Lung (tissue), 12 donors: ENCODE data around the gene RNASE11. TPM values are rescaled to one million over a fixed set of nuclear protein-coding genes. Genes with fewer than 3 reads are reported as not detected.

ENCODE experiments used
- ATAC-seq: fragments of 200-7000 bp; cut with Tn5 transposase; one replicate; pipeline ENCODE4 v1.9.1; 2020; ENCODE audit warnings: moderate number of reproducible peaks; ENCODE audit not compliant: insufficient read depth, low FRiP score
- DNase-seq, 3 donors: peaks; one replicate each; pipeline ENCODE4 v3.0.0-alpha.2; 2013 to 2017
- H3K27ac ChIP-seq, 2 donors: one replicate each; pipeline ENCODE4 v1.5.1; 2013; ENCODE audit warnings: mild to moderate bottlenecking in 2 of 2, moderate library complexity in 2 of 2, control low read depth in 1 of 2, inconsistent platforms in 1 of 2, low read depth in 1 of 2, low read length in 1 of 2
- H3K27me3 ChIP-seq, 3 donors: one replicate each; pipeline ENCODE4 v1.5.1; 2013; ENCODE audit warnings: low read length in 2 of 3; ENCODE audit not compliant: control insufficient read depth in 3 of 3, insufficient read depth in 3 of 3
- H3K36me3 ChIP-seq, 4 donors: one replicate each; pipeline ENCODE4 v1.5.1; 2013; ENCODE audit warnings: low read length in 4 of 4, mild to moderate bottlenecking in 1 of 4, moderate library complexity in 1 of 4; ENCODE audit not compliant: control insufficient read depth in 4 of 4, insufficient read depth in 4 of 4
- H3K4me1 ChIP-seq, 5 donors: one replicate each; pipeline ENCODE4 v1.5.1; 2013; ENCODE audit warnings: low read length in 5 of 5, mild to moderate bottlenecking in 2 of 5, moderate library complexity in 1 of 5; ENCODE audit not compliant: control insufficient read depth in 5 of 5, insufficient read depth in 5 of 5
- H3K4me3 ChIP-seq: one replicate; pipeline ENCODE4 v1.5.1; 2013; ENCODE audit warnings: mild to moderate bottlenecking, control low read depth, moderate library complexity
- H3K9ac ChIP-seq, 2 donors: one replicate each; pipeline ENCODE4 v1.5.1; 2013; ENCODE audit warnings: low read length in 2 of 2, control low read depth in 1 of 2; ENCODE audit not compliant: insufficient read depth in 1 of 2
- H3K9me3 ChIP-seq, 4 donors: one replicate each; pipeline ENCODE4 v1.5.1; 2013; ENCODE audit warnings: low read length in 3 of 4, mild to moderate bottlenecking in 1 of 4, moderate library complexity in 1 of 4; ENCODE audit not compliant: control insufficient read depth in 4 of 4, insufficient read depth in 3 of 4
- CTCF ChIP-seq: IDR thresholded peaks from 2 replicates; pipeline ENCODE4 v1.5.1; 2012; ENCODE audit warnings: mild to moderate bottlenecking; ENCODE audit errors: control extremely low read depth, extremely low read depth
- WGBS, 2 donors: extraction: QIAGEN DNeasy Blood & Tissue Kit; methylation state at CpG; one replicate each; pipeline ENCODE4 v1.1.7; 2013; 5-methylcytosine and 5-hydroxymethylcytosine counted together
- polyA plus RNA-seq, 2 donors: library from polyadenylated mRNA; stranded (reverse); fragments of 200-250 nt; gene quantifications; one replicate each; pipeline ENCODE4 v1.2.1, GENCODE V29; 2013
- total RNA-seq, 2 donors: library from RNA; depleted of rRNA in 1 of 2; stranded (reverse); fragments of >200 nt in 1 of 2; gene quantifications; one replicate each; pipeline ENCODE4 v1.2.1, GENCODE V29; 2014 to 2021
- donor health status: control.
- donor health status: control.
- donor health status: Bipolar disorder and iron deficiency.
- donor health status: healthy.
- donor health status: DM: yes; HTN: yes; CAD: no.

Gene RNASE11
- total and polyA plus RNA-seq, 4 donors = not detected

GRCh38 chr14:20551606-20552005 lies 36.2 kb downstream of the RNASE11 start:
- H3K9ac ChIP-seq = no peak overlapping the region
- ATAC-seq = no peak
- 94 to 97% methylated on average over 3 of the region's 3 CpGs for WGBS, 2 donors
- no peaks in the 10 kb centered on the region for H3K9me3 ChIP-seq
- H3K27ac ChIP-seq = no peak overlapping the region
- no peak for TF ChIP-seq CTCF
- H3K27me3 ChIP-seq = no peaks in the 10 kb centered on the region
- no peak for DNase-seq
- H3K36me3 ChIP-seq = no peaks in the 10 kb centered on the region
- H3K4me3 ChIP-seq = no peak overlapping the region
- no peaks in the 10 kb centered on the region for H3K4me1 ChIP-seq

- WGBS, 2 donors = 92 to 99% methylated on average over 2 of the region's 2 CpGs
- no peak overlapping the region for H3K9ac ChIP-seq
- H3K4me3 ChIP-seq = no peak overlapping the region
- H3K36me3 ChIP-seq = no peaks in the 10 kb centered on the region
- no peak for ATAC-seq
- H3K27ac ChIP-seq = no peak overlapping the region
- DNase-seq = no peak
- no peaks in the 10 kb centered on the region for H3K9me3 ChIP-seq
- no peak for TF ChIP-seq CTCF
- H3K4me1 ChIP-seq = no peaks in the 10 kb centered on the region
- no peaks in the 10 kb centered on the region for H3K27me3 ChIP-seq
Observed at GRCh38 chr14:20550926-20551325, 36.9 kb downstream of the RNASE11 start.

- Histone ChIP-seq H3K27me3 (no peaks in the 10 kb centered on the region), H3K27ac (no peak overlapping the region), H3K9me3 (no peaks in the 10 kb centered on the region), H3K4me3 (no peak overlapping the region), H3K9ac (no peak overlapping the region), H3K36me3 (no peaks in the 10 kb centered on the region), H3K4me1 (no peaks in the 10 kb centered on the region)
- no peak for TF ChIP-seq CTCF
- DNase-seq = no peak
- WGBS, 2 donors = 91 to 95% methylated on average over 10 of the region's 10 CpGs
- no peak for ATAC-seq
Observed at GRCh38 chr14:20548414-20549158, 39.2 kb downstream of the RNASE11 start.

GRCh38 chr14:20546877-20547276 lies 40.9 kb downstream of the RNASE11 start:
- Histone ChIP-seq H3K4me1 (no peaks in the 10 kb centered on the region), H3K9me3 (no peaks in the 10 kb centered on the region), H3K36me3 (no peaks in the 10 kb centered on the region), H3K9ac (no peak overlapping the region), H3K27me3 (no peaks in the 10 kb centered on the region), H3K27ac (no peak overlapping the region), H3K4me3 (no peak overlapping the region)
- no peak for DNase-seq
- no peak for ATAC-seq
- no peak for TF ChIP-seq CTCF
- 53 to 69% methylated on average over 3 of the region's 3 CpGs for WGBS, 2 donors
